Activated B cell treated with CpG ODN at 0.5 μM for 24 hours (primary cell): ENCODE results near the gene PMFBP1. TPM values are rescaled to one million over a fixed set of nuclear protein-coding genes. Genes with fewer than 3 reads are reported as not detected.

Experiments used
- ATAC-seq: fragments of 200-7000 bp; cut with Tn5 transposase; one replicate; pipeline ENCODE4 v1.10.0; 2021; ENCODE audit warnings: low read depth, mild to moderate bottlenecking, moderate library complexity
- CTCF ChIA-PET: fragments of 350-600 bp; sonication (Branson Sonifier 250); formaldehyde crosslinking; loops from one replicate; lab custom pipeline; 2021; ENCODE audit warnings: antibody characterized with exemption; lab: Charles Lee
- POLR2A ChIA-PET: fragments of 350-600 bp; sonication (Branson Sonifier 250); formaldehyde crosslinking; loops from one replicate; lab custom pipeline; 2021; ENCODE audit warnings: antibody characterized with exemption; lab: Charles Lee
- DNase-seq: peaks from one replicate; pipeline ENCODE4 v3.0.0; 2022
- H3K27ac Mint-ChIP-seq: one replicate; pipeline ENCODE4 v1.8.0; 2020; ENCODE audit warnings: mixed read lengths
- H3K27me3 Mint-ChIP-seq: one replicate; pipeline ENCODE4 v1.8.0; 2021; ENCODE audit warnings: mixed read lengths
- H3K36me3 Mint-ChIP-seq: one replicate; pipeline ENCODE4 v1.8.0; 2021; ENCODE audit warnings: low read depth, mixed read lengths
- H3K4me1 Mint-ChIP-seq: one replicate; pipeline ENCODE4 v1.8.0; 2021; ENCODE audit warnings: mixed read lengths
- H3K4me3 Mint-ChIP-seq: one replicate; pipeline ENCODE4 v1.8.0; 2020; ENCODE audit warnings: mild to moderate bottlenecking, mixed read lengths
- H3K9me3 Mint-ChIP-seq: one replicate; pipeline ENCODE4 v1.8.0; 2020; ENCODE audit warnings: mixed read lengths
- CTCF ChIP-seq: fragments of 200-600 bp; IDR thresholded peaks from one replicate; pipeline ENCODE4 v1.8.0; 2022; ENCODE audit warnings: antibody characterized with exemption, mild to moderate bottlenecking
- intact Hi-C: fragments of 100-400 bp; cut with micrococcal nuclease; formaldehyde crosslinking; loops from one replicate; pipeline ENCODE4 v1.15.1; 2024
- total RNA-seq: library from RNA; stranded (reverse); gene quantifications from 2 replicates; pipeline ENCODE4 v1.2.3, GENCODE V29; 2022

PMFBP1 gene
- total RNA-seq, 1 donor from 2014 or later = 5.7 TPM

- Mint-ChIP-seq H3K27ac (no peak overlapping the region), H3K4me3 (no peak overlapping the region), H3K36me3 (no peaks in the 10 kb centered on the region), H3K4me1 (no peaks in the 10 kb centered on the region), H3K27me3 (no peaks in the 10 kb centered on the region), H3K9me3 (no peaks in the 10 kb centered on the region)
- ATAC-seq (no peak), DNase-seq (no peak)
- no peak for TF ChIP-seq CTCF
- ChIA-PET CTCF (interaction anchor here (1.3 kb wide), 1 partner anchor 10 kb away, joined by 4 read pairs; no protein-coding TSS in a partner anchor), POLR2A (no interaction called here)
- intact Hi-C loops = no loop called here
Observed at GRCh38 chr16:72134507-72134906, 37.4 kb downstream of the PMFBP1 start.

- Mint-ChIP-seq H3K4me1 (no peaks in the 10 kb centered on the region), H3K9me3 (no peaks in the 10 kb centered on the region), H3K27me3 (no peaks in the 10 kb centered on the region), H3K4me3 (no peak overlapping the region), H3K27ac (no peak overlapping the region), H3K36me3 (no peaks in the 10 kb centered on the region)
- intact Hi-C loops = no loop called here
- DNase-seq = no peak
- no peak for ATAC-seq
- ChIA-PET CTCF (interaction anchor here (1.3 kb wide), 1 partner anchor 1824 kb away, joined by 3 read pairs; no protein-coding TSS in a partner anchor), POLR2A (no interaction called here)
- TF ChIP-seq CTCF = no peak
Observed at GRCh38 chr16:72132726-72133125, 39.2 kb downstream of the PMFBP1 start.

- no peak for TF ChIP-seq CTCF
- no peak overlapping the region for H3K4me3 Mint-ChIP-seq
- ChIA-PET CTCF (no interaction called here), POLR2A (no interaction called here)
- H3K27ac Mint-ChIP-seq = no peak overlapping the region
- H3K4me1 Mint-ChIP-seq = no peaks in the 10 kb centered on the region
- H3K36me3 Mint-ChIP-seq = no peaks in the 10 kb centered on the region
- ATAC-seq = no peak
- intact Hi-C loops = no loop called here
- no peaks in the 10 kb centered on the region for H3K9me3 Mint-ChIP-seq
- H3K27me3 Mint-ChIP-seq = no peaks in the 10 kb centered on the region
- no peak for DNase-seq
Observed at GRCh38 chr16:72131036-72131435, 40.9 kb downstream of the PMFBP1 start.

- intact Hi-C loops = loop anchor here (10.0 kb wide), 1 partner anchor 1905 kb away; no protein-coding TSS in a partner anchor
- no peaks in the 10 kb centered on the region for H3K4me1 Mint-ChIP-seq
Observed at GRCh38 chr16:72129976-72130656, 41.8 kb downstream of the PMFBP1 start.

More at GRCh38 chr16:72129976-72130656, 41.8 kb downstream of the PMFBP1 start:
- no peak for ATAC-seq
- Mint-ChIP-seq H3K4me3 (no peak overlapping the region), H3K36me3 (no peaks in the 10 kb centered on the region), H3K27me3 (no peaks in the 10 kb centered on the region), H3K27ac (no peak overlapping the region), H3K9me3 (no peaks in the 10 kb centered on the region)
- POLR2A ChIA-PET = no interaction called here
- TF ChIP-seq CTCF = no peak
- DNase-seq = no peak
- CTCF ChIA-PET = interaction anchor here (2.9 kb wide), 1 partner anchor 336 kb away, joined by 11 read pairs; no protein-coding TSS in a partner anchor
